NCI-H1930 (cell line): ENCODE data around the gene COL27A1.
"Not testable (repeated sequence)": the region's sequence is repeated elsewhere in the genome, so short reads cannot be mapped to it uniquely, and the experiment has no call there.

ENCODE experiments used
- DNase-seq, 2 experiments: peaks; one replicate each; lab custom pipeline; 2025; lab: John Stamatoyannopoulos, UW

The COL27A1 gene

DNA sequence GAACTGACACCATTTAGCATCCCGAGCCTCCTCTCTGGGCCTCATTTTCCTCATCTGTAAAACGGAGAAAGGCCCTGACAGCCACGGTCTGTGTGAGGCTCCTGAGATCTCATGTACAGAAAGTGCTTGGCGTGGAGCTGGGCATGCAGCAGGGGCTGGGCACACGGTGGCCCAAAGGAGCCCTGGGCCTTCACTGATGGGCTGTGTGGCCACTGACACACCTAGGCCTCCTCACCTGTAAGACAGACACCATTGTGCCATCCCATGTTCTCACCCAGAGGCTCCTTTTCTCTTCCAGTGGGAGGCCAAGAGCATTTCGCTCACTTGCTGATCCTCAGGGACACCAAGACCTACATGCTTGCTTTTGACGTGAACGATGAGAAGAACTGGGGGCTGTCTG is 169.2 kb downstream of the COL27A1 start:
- DNase-seq: no peak

DNA sequence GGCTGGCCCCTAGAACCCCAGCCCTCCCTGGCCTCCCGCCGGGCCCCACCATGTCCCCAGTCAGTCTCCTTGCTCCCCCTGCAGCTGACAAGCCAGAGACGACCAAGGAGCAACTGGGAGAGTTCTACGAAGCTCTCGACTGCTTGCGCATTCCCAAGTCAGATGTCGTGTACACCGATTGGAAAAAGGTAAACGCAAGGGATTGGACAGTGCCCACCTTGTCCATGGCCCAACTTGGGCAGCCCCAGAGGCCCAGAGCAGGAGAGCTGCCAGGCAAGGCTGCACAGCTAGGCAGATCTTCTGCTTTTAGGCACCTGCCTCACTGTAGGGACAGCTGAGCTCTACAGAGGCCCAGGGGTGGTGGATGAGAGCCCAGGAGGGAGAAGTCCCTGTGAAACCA is 169.6 kb downstream of the COL27A1 start:
- DNase-seq: not testable (repeated sequence)

DNA sequence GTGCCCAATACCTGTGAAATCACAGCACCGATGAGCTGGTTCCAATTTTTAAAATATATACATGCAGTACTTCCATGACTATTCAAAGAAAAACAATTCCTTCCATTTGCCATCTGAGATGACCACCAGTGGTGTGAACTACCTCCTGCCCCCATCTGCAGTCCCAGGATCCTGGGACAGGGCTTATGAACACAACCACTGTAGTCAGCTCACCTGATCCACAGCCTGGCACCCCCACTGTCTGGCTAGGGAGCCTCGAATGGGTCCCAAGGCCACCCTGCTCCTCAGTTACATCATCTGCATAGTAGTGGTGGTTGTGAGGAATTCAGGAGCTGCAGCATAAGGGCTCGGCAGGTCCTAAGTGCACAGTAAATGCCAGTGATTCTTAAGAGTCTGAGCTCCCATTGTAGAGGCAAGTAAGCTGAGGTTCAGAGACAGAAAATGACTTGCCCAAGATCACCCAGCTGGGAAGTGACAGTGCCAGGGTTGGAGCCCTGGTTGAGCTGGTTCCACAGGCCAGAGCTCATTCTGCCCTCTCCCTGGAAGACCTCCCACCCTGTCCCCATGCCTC is 170.4 kb downstream of the COL27A1 start:
- DNase-seq: not testable (repeated sequence)

GRCh38 chr9:114327749-114328148 is 172.4 kb downstream of the COL27A1 start:
- no peak for DNase-seq

- not testable (repeated sequence) for DNase-seq
Measured at GRCh38 chr9:114328357-114328820, 173.1 kb downstream of the COL27A1 start.

- DNase-seq: not testable (repeated sequence)
Measured at GRCh38 chr9:114328937-114329624, 173.7 kb downstream of the COL27A1 start.

- not testable (repeated sequence) for DNase-seq
Measured at GRCh38 chr9:114329625-114330022, 174.3 kb downstream of the COL27A1 start, which contains the start of gene ORM2. Gene ORM2, plus strand, starts transcription at chr9:114329869. Its CDS starts 36 bp downstream, at chr9:114329905.

- DNase-seq: no peak
Measured at GRCh38 chr9:114330636-114331035, 175.3 kb downstream of the COL27A1 start.

- not testable (repeated sequence) for DNase-seq
Measured at GRCh38 chr9:114331229-114332195, 176.2 kb downstream of the COL27A1 start.

GRCh38 chr9:114332474-114333040 is 177.2 kb downstream of the COL27A1 start:
- DNase-seq: not testable (repeated sequence)

GRCh38 chr9:114333718-114334117 is 178.4 kb downstream of the COL27A1 start:
- not testable (repeated sequence) for DNase-seq

DNA sequence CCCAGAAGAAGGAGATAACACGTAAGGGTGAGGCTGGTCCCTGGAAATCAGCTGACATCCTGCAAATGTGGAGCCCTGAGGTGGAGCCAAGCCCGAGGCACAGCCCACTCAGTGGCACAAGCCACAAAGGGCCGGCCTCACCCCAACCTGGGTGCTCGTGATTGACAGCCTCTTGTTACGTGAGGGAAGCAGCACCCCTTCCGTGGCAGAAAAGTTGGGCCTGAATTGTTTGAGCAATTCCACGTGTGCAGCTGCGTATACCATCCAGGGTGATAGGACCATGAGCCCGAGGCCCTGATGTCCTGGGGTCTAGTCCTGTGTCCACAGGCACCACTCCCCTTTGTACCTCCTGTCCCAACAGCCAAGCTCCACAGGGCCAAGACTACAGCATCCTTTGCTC is 179.2 kb downstream of the COL27A1 start:
- no peak for DNase-seq

DNA sequence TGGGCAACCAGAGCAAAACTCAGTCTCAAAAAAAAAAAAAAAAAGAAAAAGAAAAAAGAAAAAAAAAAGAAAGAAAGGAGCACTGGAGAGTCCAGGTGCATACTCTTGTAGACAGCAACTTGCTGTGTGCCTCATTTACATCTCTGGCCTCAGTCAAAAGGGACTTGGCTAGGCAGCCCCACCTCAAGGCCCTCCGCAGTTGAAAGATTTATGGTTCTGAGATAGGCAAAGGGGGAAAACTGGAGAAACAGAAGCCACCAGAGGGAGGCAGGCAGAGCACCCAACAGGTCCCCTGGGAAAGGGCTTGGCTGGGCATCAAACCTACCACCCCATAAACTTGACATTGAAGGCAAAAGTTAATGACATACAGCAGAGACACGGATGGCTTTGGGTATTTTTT is 180.4 kb downstream of the COL27A1 start:
- no peak for DNase-seq

GRCh38 chr9:114336157-114336556 is 180.8 kb downstream of the COL27A1 start:
- DNase-seq: no peak

DNA sequence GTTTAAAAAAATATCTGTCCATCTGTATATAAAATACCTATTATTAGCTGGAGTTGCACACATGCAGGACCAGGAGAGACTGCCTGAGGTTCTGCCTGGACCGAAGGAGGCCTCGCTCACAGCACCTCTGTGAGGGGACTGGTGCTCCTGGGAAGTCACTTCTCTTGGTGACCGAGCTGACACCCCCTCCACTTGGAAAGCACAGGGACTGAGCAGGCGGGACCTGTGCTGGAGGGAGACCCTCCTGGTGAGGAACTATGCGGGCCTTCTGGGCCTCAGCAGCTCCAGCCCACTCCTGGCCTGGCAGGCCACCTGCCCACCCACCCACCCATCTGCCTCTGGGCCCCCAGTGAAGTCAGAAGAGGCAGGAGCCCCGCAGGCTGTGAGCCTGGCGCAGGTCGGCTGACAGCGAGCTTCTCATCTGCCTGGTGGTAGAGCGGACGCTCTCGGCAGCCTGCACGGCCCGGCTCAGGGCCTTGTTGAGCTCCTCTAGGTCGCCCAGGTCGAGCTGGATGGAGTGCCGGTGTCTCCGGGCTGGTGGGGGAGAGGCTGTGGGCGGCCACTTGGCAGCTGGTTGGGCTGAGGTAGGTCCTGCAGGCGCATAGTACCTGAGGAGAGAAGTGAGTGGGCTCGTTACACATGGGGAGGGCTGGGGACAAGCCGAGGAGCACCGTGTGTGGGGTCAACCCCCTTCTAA is 181.5 kb downstream of the COL27A1 start:
- no peak for DNase-seq

DNA sequence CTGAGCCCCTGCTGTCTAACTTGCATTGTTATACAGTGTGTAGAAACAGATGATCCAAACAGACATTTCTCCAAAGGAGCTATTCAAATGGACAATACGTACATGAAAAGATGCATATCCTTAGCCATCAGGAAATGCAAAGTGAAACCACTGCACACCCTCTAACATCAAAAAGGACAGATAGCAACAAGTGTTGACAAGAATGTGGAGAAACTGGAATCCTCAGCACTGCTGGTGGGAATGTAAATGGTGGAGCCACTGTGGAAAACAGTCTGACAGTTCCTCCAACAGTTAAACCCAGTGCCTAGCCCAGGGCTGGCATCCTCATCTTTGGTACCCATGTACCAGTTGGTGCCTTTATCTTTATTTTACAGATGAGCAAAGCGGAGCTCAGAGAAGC is 182.8 kb downstream of the COL27A1 start:
- no peak for DNase-seq

- DNase-seq: no peak
Measured at GRCh38 chr9:114339130-114339908, 184.0 kb downstream of the COL27A1 start.

DNA sequence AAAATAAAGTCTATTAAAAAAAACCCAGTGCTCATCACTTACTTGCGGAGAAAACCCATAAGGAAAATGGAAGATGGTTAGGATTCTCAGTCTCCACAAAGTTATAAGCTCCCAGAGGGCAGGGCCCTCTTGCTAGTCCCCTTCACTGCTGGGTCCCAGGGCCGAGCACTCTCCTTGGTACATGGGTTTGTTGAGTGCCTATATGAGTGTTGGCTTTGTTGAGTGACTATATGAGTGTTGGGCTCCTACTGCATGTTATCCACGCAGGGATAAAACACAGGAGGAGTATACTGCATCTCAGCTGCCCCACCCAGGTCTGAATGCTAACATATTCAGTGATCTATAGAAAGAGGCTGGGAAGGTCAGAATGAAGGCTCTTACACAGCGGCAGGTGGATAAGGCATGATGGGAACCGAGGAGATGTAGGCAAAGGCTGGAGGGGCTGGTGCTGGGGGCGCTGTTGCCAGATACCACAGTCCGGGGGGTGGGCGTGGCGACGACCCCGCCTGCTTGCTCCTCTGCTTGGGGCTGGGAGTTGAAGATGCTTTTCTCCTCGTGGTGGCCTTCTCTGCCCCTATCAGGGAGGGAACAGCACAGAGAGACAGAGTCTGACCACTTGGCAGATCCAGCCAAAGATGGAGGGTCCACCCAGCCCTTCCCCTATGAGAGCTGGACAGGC is 186.0 kb downstream of the COL27A1 start:
- DNase-seq: no peak

GRCh38 chr9:114341991-114342390 is 186.7 kb downstream of the COL27A1 start:
- no peak for DNase-seq
